KOPT-K1 (cell line): ENCODE measurements around the gene MRPS10.

Experiments
- H3K27ac ChIP-seq: fragments of 200-600 bp; sonication (generic); 2 replicates; pipeline ENCODE4 v1.5.1; 2016; ENCODE audit warnings: antibody characterized with exemption, mild to moderate bottlenecking, low read depth, low read length; ENCODE audit not compliant: poor library complexity, severe bottlenecking
- H3K36me3 ChIP-seq: fragments of 200-600 bp; sonication (generic); 2 replicates; pipeline ENCODE4 v1.5.1; 2017; ENCODE audit warnings: antibody characterized with exemption, mild to moderate bottlenecking, low read length, moderate library complexity; ENCODE audit not compliant: insufficient read depth
- H3K9me3 ChIP-seq: fragments of 200-600 bp; sonication (generic); 2 replicates; pipeline ENCODE4 v1.5.1; 2017; ENCODE audit warnings: antibody characterized with exemption, low read length, mild to moderate bottlenecking; ENCODE audit not compliant: insufficient read depth, poor library complexity, severe bottlenecking

Gene MRPS10

GRCh38 chr6:42217519-42218367 lies at the start of gene MRPS10:
Gene MRPS10, minus strand, starts transcription at chr6:42217861. Its CDS starts 12 bp downstream, at chr6:42217849.
- Histone ChIP-seq H3K27ac (peak within 1 kb of the TSS; percentile 69), H3K9me3 (no peaks in the 10 kb centered on the region)

GRCh38 chr6:42266538-42266937 lies 48.9 kb upstream of the MRPS10 start:
- H3K27ac ChIP-seq: no peak overlapping the region
- no peaks in the 10 kb centered on the region for H3K9me3 ChIP-seq

More at GRCh38 chr6:42217519-42218367, at the start of gene MRPS10:
- peaks cover 20% of the 10 kb centered on the region for H3K36me3 ChIP-seq

GRCh38 chr6:42264852-42265390 lies 47.3 kb upstream of the MRPS10 start:
- H3K9me3 ChIP-seq: no peaks in the 10 kb centered on the region
- H3K36me3 ChIP-seq: peaks cover 6% of the 10 kb centered on the region; the same call in 1 of the 2 replicates
- no peak overlapping the region for H3K27ac ChIP-seq

More at GRCh38 chr6:42266538-42266937, 48.9 kb upstream of the MRPS10 start:
- H3K36me3 ChIP-seq: peaks cover 6% of the 10 kb centered on the region; the same call in 1 of the 2 replicates

- H3K9me3 ChIP-seq: no peaks in the 10 kb centered on the region
- peaks cover 6% of the 10 kb centered on the region; the same call in 1 of the 2 replicates for H3K36me3 ChIP-seq
- no peak overlapping the region for H3K27ac ChIP-seq
Measured at GRCh38 chr6:42264162-42264851, 46.6 kb upstream of the MRPS10 start.

GRCh38 chr6:42263165-42263728 lies 45.6 kb upstream of the MRPS10 start:
- H3K27ac ChIP-seq: no peak overlapping the region
- H3K9me3 ChIP-seq: no peaks in the 10 kb centered on the region
- peaks cover 6% of the 10 kb centered on the region; the same call in 1 of the 2 replicates for H3K36me3 ChIP-seq

GRCh38 chr6:42260972-42261371 lies 43.3 kb upstream of the MRPS10 start:
- no peaks in the 10 kb centered on the region for H3K9me3 ChIP-seq
- no peak overlapping the region for H3K27ac ChIP-seq
- H3K36me3 ChIP-seq: peaks cover 12% of the 10 kb centered on the region; the same call in 1 of the 2 replicates

- H3K36me3 ChIP-seq: peaks cover 12% of the 10 kb centered on the region; the same call in 1 of the 2 replicates
- H3K9me3 ChIP-seq: no peaks in the 10 kb centered on the region
- no peak overlapping the region for H3K27ac ChIP-seq
Measured at GRCh38 chr6:42260396-42260888, 42.8 kb upstream of the MRPS10 start.

GRCh38 chr6:42259841-42260395 lies 42.3 kb upstream of the MRPS10 start:
- peaks cover 12% of the 10 kb centered on the region; the same call in 1 of the 2 replicates for H3K36me3 ChIP-seq
- H3K27ac ChIP-seq: no peak overlapping the region
- no peaks in the 10 kb centered on the region for H3K9me3 ChIP-seq

GRCh38 chr6:42259286-42259685 lies 41.6 kb upstream of the MRPS10 start:
- Histone ChIP-seq H3K27ac (no peak overlapping the region), H3K36me3 (peaks cover 18% of the 10 kb centered on the region), H3K9me3 (no peaks in the 10 kb centered on the region)

- no peaks in the 10 kb centered on the region for H3K9me3 ChIP-seq
- H3K27ac ChIP-seq: no peak overlapping the region
- peaks cover 23% of the 10 kb centered on the region for H3K36me3 ChIP-seq
Measured at GRCh38 chr6:42257614-42258013, 40.0 kb upstream of the MRPS10 start.

GRCh38 chr6:42257063-42257462 lies 39.4 kb upstream of the MRPS10 start:
- Histone ChIP-seq H3K27ac (no peak overlapping the region), H3K9me3 (no peaks in the 10 kb centered on the region), H3K36me3 (peaks cover 23% of the 10 kb centered on the region)

GRCh38 chr6:42255050-42255449 lies 37.4 kb upstream of the MRPS10 start:
- no peak overlapping the region for H3K27ac ChIP-seq
- no peaks in the 10 kb centered on the region for H3K9me3 ChIP-seq
- H3K36me3 ChIP-seq: peaks cover 23% of the 10 kb centered on the region

- no peaks in the 10 kb centered on the region for H3K9me3 ChIP-seq
- no peak overlapping the region for H3K27ac ChIP-seq
- peaks cover 23% of the 10 kb centered on the region for H3K36me3 ChIP-seq
Measured at GRCh38 chr6:42254505-42254904, 36.8 kb upstream of the MRPS10 start.

- Histone ChIP-seq H3K27ac (no peak overlapping the region), H3K36me3 (peaks cover 23% of the 10 kb centered on the region), H3K9me3 (no peaks in the 10 kb centered on the region)
Measured at GRCh38 chr6:42251911-42252637, 34.4 kb upstream of the MRPS10 start.
